T47D (cell line): ENCODE measurements around the gene MT1G.
"Not testable (repeated sequence)": the region's sequence is repeated elsewhere in the genome, so short reads cannot be mapped to it uniquely, and the experiment has no call there.

ENCODE experiments used
- DNase-seq, 2 experiments: peaks; one replicate each; pipeline versions ENCODE4 v3.0.0 to v3.0.0-alpha.2; 2011 to 2012; ENCODE audit warnings: low read depth in 1 of 2, low spot score in 1 of 2
- JUND ChIP-seq: IDR thresholded peaks from 2 replicates; pipeline ENCODE4 v1.6.1; 2012; ENCODE audit warnings: low read depth
- in situ Hi-C: cut with HindIII; loops from 2 replicates; pipeline ENCODE4 v1.10.0; 2016; ENCODE audit warnings: low sequenced_read_pairs, low pct_unique_long_range_greater_than_20kb

Gene MT1G

GRCh38 chr16:56633535-56633934 lies 34.3 kb downstream of the MT1G start:
- in situ Hi-C loops = no loop called here
- DNase-seq = no peak
- TF ChIP-seq JUND = no peak

GRCh38 chr16:56632848-56633365 lies 35.0 kb downstream of the MT1G start:
- in situ Hi-C loops = no loop called here
- TF ChIP-seq JUND = no peak
- DNase-seq = no peak

GRCh38 chr16:56632156-56632847 lies 35.6 kb downstream of the MT1G start, which contains the start of gene MT1M:
MT1M (plus strand) TSS chr16:56632659; CDS start chr16:56632732, 73 bp downstream.
- no peak for TF ChIP-seq JUND
- no peak for DNase-seq
- in situ Hi-C loops = no loop called here

GRCh38 chr16:56631832-56632155 lies 36.1 kb downstream of the MT1G start:
- DNase-seq = no peak
- in situ Hi-C loops = no loop called here
- TF ChIP-seq JUND = no peak

- DNase-seq = no peak
- in situ Hi-C loops = no loop called here
- TF ChIP-seq JUND = no peak
These were observed 36.7 kb downstream of the MT1G start for GRCh38 chr16:56631197-56631596.

- no peak for DNase-seq
- TF ChIP-seq JUND = no peak
- in situ Hi-C loops = no loop called here
These were observed 37.7 kb downstream of the MT1G start for GRCh38 chr16:56630134-56630533.

GRCh38 chr16:56629531-56629930 lies 38.3 kb downstream of the MT1G start:
- TF ChIP-seq JUND = no peak
- in situ Hi-C loops = no loop called here
- DNase-seq = no peak

- DNase-seq = no peak
- no peak for TF ChIP-seq JUND
- in situ Hi-C loops = no loop called here
These were observed 39.1 kb downstream of the MT1G start for GRCh38 chr16:56628486-56629350.

- no peak for TF ChIP-seq JUND
- no peak for DNase-seq
- in situ Hi-C loops = no loop called here
These were observed 41.2 kb downstream of the MT1G start for GRCh38 chr16:56626685-56627084.

- TF ChIP-seq JUND = no peak
- in situ Hi-C loops = no loop called here
- no peak for DNase-seq
These were observed 41.8 kb downstream of the MT1G start for GRCh38 chr16:56625943-56626654.

GRCh38 chr16:56625140-56625942 lies 42.5 kb downstream of the MT1G start, which contains the start of gene MT1E:
MT1E (plus strand) TSS chr16:56625781; CDS start chr16:56625852, 71 bp downstream.
- TF ChIP-seq JUND = no peak
- no peak for DNase-seq
- in situ Hi-C loops = no loop called here

GRCh38 chr16:56623637-56624036 lies 44.2 kb downstream of the MT1G start:
- no peak for TF ChIP-seq JUND
- no peak for DNase-seq
- in situ Hi-C loops = no loop called here

- DNase-seq, in situ Hi-C loops: not testable (repeated sequence)
These were observed 44.7 kb downstream of the MT1G start for GRCh38 chr16:56623184-56623583.

- DNase-seq, in situ Hi-C loops: not testable (repeated sequence)
These were observed 46.0 kb downstream of the MT1G start for GRCh38 chr16:56621665-56622445.
